T-helper 9 cell (primary cell): ENCODE data around the gene SPRED2.
"Not testable (repeated sequence)": the region's sequence is repeated elsewhere in the genome, so short reads cannot be mapped to it uniquely, and the experiment has no call there.

Experiments
- DNase-seq: peaks from one replicate; pipeline ENCODE4 v3.0.0-alpha.2; 2020

SPRED2 gene

DNA sequence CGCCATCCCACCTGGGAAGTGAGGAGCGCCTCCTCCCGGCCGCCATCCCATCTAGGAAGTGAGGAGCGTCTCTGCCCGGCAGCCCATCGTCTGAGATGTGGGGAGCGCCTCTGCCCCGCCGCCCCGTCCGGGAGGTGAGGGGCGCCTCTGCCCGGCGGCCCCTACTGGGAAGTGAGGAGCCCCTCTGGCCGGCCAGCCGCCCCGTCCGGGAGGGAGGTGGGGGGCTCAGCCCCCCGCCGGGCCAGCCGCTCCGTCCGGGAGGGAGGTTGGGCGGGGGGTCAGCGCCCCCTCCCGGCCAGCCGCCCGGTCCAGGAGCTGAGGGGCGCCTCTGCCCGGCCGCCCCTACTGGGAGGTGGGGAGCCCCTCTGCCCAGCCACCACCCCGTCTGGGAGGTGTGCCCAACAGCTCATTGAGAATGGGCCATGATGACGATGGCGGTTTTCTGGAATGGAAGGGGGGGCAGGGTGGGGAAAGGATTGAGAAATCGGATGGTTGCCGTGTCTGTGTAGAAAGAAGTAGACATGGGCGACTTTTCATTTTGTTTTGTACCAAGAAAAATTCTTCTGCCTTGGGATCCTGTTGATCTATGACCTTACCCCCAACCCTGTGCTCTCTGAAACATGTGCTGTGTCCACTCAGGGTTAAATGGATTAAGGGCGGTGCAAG, 93.4 kb downstream of the SPRED2 start:
- DNase-seq = not testable (repeated sequence)

DNA sequence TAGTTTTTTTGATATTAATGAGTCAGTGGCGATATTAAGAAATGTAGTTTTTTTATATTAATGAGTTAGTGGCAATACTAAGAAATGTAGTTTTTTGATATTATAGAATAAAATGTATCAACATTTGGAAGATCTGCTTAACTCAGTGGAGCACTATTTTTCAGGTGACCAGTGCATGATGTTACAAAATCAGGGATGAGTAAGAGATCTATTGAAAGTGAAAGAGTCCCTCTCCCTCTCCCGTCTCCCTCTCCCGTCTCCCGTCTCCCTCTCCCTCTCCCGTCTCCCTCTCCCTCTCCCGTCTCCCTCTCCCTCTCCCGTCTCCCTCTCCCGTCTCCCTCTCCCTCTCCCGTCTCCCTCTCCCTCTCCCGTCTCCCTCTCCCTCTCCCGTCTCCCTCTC, 94.5 kb downstream of the SPRED2 start:
- DNase-seq = not testable (repeated sequence)

DNA sequence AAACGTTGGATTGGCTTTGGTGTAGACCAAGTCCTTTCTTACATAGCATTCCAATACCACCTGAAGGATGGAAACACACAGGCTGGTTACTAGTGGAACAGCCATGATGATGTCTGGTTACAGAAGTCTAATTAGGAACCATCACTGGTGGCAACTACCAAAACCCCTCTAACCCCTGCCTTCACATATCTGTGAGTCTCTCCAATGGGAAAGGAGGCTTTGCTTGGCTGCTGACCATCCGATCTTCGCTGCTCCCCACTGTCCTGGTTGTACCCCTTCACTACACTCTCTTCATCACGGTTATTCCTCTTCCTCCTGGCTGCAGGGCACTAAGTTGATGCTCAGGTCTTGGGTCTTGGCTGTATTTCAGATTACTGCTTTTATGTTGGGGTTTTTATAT, 97.7 kb downstream of the SPRED2 start:
- no peak for DNase-seq

DNA sequence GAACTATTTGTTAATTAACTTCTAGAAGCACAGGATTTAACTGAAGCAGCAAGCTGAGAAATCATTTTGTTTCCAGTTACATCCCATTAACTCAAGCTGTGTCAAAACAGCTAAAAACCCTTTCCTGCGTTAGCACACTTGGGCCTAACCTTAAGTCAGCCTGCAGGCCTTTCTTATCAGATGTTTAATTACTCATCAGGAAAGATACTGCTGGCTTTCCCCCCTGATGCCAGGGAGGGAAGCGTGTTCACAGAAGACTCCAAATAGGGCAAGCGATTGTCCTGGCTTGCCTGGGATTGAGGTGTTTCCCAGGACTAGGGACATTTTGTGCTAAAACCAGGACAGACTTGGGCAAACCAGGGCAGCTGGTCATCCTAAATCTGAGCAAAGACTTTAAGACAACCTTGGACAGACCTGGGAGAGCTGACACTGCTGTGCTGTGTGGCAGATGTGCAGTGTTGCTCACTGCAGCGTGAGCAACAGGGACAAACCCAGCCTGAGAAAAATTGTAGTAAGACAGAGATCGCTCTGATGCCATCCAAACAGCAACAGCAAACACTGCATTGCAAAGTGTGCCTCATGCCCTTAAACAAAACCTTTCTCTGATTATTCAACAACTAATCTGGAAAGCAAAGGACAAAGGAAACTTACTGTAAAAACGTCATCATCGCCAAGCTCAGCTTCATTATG, 100.9 kb downstream of the SPRED2 start:
- DNase-seq = no peak

DNA sequence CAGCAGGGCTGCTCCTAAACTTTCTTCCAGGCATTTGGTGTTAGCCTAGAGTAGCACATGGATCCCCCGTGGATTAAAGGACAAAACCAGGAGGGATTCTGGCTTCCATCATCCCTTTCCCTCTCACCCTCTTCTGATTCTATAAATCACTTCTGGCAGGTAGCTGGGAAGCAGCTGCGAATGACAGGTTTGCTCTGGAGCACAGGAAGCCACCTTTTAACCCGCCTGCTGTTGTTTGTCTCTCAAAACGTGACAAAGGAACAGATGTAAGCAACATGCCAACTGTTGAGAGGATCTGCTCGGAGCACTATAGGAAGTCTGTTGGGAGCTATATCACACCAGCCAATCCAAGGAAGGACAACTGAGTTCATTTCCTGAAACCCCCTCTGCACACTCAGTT, 102.9 kb downstream of the SPRED2 start:
- no peak for DNase-seq

DNA sequence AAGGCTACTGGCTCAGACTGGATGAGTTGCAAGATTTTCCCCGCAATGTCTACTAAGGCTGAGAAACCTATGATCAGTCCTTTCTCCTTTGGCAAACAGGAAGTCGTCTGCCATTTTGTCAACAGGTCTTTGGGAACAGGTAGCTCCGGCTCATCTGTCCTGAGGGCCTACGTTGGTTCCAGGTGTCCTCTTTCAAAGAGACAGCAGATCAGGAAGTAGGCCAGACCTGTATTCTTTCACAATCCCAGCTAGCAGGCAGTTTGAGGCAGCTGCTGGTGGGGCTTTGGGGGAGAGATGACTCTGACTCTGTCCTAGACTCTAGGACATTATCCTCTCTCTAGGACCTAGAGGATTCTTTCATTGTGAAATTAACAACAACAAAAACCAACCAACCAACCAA, 106.1 kb downstream of the SPRED2 start:
- DNase-seq = no peak

DNA sequence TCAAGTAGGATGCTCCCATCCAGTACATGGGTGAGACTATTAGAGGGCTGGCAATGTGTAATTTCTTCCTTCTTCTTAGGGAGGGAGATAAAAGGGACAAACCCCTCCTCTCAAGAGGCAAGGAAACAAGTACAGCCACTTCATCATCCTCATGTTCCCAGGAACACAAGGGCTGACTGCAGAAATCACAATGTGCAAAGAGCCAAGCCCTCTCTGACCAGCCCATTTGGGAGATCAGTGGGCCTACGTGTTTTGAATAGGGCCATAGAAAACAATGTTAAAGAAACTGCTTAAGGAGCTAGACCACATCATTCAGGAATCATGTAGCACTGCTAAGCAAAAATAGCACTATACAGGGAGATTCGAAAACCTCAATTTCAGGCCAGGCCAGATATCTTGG, 107.3 kb downstream of the SPRED2 start:
- DNase-seq = no peak

DNA sequence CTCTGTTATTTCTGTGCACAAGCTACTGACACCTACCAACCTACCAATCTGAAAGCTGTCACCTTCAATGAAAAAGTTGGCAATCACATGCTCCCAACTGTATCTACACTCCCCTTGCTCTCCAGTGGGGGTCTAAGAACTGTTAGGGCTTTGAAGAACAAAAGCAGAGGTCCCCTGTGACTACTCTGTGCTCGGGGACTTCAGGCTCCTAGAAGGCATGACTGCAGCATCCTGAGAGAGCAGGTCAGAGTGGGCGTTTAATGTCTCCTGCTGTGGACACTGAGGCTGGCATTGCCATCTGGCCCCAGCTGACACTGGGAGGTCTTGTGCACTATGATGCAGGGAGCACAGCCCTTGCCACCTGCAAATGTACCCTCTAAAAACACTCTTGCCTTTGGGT, 111.5 kb downstream of the SPRED2 start:
- no peak for DNase-seq

DNA sequence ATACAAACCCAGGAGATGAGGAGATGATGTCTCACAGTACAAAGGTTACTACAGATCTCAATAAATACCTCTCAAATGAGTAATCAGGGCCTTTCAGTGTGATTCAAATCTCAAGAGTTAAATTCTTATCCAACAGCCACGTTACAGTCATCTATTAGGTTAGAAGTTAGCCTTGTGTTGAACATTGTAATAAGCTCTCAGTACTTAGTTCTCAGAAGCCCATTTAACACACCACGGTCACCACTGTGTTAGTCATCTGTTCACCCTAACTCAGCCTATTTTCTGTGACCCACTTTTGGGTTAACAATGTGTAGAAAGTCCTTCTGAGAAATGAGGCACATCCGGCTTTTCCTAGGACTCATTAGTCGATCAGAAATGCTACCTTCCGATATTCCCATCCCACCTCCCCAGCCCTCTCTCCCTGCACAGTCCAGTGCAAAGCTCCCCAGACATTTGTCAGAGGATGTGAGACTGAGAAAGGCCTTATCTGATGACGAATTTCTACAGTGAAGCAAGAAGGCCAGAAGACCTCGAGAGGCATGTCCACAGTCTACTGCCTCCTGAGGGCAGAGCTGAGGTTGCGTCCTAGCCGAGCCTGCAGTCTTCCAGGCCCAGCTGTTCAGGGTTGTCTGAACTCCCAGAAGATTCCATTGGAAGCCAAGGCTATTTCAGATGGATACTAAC, 112.2 kb downstream of the SPRED2 start:
- no peak for DNase-seq

DNA sequence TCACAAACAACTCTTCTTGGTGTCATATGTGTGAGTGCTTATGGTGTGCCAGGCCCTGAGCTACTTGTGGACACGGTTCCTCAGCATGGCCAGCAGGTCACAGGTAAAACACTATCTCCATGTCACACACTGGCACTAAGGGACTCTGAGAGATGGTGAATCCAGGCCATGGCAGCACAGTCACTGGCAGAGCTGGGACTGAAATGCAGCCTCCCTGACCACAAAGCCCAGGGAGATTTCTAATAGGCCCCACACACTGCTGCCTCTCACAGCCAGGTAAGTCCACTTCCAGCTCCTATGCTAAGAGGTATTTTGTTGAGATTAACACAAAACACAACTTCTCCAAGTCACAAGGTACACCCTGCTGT, 112.7 kb downstream of the SPRED2 start:
- DNase-seq = no peak

DNA sequence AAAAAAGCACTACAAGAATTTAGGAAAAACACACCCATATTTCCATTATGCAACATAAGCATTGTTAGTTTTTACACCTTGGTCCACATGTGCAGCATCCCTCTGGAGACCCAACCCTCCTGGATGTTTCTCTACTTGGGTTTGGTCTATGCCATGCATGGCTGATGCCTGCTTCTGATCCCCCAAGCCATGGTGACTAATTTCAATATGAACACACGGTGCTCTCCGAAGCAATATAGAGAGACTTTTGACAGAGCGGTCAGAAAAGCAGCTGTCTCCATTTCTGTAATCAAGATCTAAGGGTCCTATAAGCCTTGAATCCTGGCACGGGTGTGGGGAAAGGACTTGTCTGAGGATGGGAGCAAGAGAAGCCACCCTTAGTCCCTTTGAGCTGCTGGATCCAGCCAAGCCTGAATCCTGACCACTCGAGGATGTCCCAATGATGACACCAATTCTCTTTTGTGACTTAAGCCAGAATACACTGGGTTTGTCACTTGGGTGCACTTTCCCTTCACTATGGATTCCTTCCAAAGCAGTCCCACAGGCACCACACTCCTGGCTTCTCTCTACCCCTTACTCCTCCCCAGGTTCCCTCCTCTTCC, 113.2 kb downstream of the SPRED2 start:
- no peak for DNase-seq

DNA sequence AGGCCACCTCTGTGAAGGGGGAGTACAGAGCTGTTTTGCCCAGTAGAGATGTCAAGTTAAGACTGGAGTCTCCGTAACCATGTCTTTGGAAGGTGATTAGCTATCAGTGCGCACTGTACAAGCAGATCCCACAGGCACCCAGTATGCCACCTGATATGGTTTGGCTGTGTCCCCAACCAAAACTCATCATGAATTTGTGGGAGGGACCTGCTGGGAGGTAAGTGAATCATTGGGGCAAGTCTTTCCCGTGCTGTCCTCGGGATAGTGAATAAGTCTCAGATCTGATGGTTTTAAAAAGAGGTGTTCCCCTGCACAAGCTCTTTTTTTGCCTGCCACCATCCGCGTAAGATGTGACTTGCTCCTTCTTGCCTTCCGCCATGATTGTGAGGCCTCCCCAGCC, 114.6 kb downstream of the SPRED2 start:
- no peak for DNase-seq

DNA sequence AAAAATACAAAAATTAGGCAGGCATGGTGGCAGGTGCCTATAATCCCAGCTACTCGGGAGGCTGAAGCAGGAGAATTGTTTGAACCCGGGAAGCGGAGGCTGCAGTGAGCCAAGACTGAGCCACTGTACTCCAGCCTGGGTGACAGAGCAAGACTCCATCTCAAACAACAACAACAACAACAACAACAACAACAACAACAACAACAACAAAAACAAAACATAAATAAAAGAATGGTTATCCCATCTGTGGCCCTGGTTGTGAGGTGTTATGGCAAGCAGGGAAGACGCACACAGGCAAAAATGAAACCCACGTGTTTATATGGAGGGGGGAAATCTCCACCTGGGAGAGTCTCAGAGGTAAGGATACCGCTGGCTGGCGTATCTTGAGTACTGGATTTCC, 115.0 kb downstream of the SPRED2 start:
- not testable (repeated sequence) for DNase-seq

DNA sequence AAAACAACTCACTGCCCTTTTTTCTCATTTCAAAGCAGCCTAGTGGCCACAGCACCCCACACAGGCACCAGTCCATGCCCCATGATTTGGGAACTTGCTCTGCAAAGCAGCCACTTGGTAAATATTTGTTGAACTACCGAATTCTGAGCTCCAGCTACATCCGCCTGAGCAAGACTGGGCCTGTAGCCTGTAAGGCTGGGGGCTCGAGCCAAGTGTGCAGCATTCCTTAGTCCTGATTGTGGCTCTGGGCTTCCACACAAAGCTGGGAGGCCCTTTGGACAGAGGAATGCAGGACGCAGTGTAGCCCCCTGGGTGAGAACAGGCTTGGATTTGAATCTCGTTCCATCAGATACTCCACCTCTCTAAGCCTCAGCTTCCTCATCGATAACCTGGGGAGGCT, 116.3 kb downstream of the SPRED2 start:
- DNase-seq = no peak

DNA sequence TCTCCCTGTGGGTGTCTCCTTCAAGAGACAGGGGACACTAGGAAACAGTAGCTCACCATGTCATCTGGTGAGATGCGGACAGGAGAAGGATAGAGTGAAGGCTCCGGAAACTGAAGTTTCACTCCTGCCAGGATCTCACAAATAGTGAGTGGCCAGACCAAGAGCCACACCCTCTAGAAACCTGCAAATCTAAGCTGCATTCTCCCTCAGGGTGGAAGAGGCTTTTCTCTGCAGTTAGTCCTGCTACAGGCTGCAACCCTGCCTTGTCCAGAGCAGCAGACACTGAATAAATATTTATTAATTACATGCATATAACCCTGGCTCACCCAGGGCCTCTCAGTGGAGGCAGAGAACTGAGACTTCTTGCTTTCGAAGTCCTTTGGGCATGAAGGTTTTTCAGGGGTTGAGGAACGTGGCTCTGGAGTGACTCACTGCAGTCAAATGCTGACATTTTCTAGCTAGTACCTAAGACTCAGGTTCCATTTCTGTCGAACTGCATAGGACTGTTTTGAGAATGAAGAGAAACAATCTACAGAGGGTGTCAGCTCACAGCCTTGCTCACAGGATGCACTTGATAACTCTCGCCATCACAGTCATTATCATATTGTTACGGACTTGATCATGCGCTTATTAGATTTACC, 117.5 kb downstream of the SPRED2 start:
- DNase-seq = no peak

DNA sequence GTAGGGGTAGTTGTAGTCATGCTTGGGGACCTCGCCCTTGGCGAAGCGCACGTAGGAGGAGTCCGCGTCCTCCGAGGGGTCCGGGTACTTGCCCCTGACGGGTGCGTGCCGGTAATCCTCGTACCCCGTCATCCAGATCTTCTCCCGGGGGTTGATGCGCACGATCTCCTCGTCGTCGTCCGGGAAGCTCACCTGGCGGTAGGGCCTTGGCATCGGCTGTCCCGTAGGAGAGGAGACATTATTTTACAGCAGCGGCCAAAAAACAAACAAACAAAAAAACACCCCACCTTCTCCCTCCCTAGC, 118.5 kb downstream of the SPRED2 start:
- no peak for DNase-seq

DNA sequence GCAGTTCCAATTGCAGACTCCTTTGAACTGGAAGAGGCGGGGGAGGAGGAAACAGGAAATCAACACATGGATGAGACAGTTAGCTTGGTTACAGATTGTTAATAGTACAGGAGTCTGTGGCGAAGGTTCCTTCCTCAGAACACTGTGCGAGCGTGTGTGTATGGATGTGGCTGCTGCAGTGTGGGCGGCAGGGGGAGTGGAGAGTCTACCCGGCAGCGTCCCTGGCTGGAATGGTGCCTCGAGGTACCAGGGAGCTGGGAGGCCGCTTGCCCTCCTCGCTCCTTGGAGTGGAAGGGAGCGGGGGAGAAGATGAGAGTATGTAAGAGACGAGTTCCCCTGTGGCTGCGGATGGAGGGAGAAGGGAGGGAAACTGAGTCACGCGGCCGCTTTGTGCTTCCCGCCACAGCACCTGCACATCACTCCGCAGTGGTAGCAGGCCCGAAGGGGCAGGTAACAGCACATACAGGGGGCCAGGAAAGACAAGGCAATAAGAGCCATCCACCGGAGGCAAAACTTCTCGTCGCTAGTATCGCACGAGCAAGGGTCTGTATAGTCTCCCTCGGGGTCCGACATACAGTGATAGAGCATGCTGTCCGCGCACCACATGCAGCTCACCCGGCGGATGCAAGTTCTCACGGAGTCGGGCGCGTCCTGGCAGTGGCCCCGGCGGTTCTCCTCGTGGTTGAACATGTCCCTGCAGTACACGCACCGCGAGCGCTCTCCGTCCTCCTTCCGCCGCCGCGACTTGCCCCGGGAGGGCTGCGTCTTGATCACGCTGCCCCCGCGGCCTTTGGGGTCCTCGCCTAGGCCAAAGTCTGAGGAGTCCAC, 119.1 kb downstream of the SPRED2 start:
- DNase-seq = no peak

DNA sequence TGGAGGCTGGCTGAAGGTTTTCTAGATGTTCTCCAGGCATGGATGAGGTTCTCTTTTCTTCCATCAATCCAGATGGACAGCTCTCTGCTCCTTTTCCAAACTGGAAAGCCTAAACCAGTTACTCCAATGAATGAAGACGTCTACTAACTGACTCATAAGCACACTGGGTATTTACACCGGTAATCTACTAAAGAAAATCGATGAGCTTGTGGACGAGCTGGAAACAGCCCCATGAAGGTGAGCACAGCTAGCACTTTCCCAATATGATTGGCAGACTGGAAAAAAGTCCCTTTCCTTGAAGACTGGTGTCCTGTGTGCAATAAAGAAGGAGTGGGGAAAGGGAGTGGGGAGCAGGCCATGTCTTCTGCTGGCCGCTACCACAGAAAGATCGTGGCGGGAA, 120.8 kb downstream of the SPRED2 start:
- DNase-seq = no peak

DNA sequence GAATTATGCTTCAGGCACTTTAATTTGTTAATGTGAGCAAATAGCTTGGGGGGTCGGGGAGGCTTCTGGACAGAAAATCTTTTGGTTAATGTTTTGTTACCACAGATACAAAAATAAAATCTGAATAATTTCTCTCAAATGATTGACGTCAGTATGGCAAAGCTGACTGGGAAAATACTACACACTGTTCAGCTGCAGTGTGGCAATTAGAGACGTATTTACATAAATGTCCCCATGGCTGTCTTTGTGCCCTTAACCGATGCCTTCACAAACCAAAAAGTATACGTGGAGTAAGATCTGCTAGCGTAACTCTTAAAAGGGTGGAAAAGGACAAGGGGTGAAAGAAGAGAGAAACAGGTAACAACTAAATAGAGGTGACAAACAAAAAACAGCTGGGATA, 121.3 kb downstream of the SPRED2 start:
- no peak for DNase-seq

DNA sequence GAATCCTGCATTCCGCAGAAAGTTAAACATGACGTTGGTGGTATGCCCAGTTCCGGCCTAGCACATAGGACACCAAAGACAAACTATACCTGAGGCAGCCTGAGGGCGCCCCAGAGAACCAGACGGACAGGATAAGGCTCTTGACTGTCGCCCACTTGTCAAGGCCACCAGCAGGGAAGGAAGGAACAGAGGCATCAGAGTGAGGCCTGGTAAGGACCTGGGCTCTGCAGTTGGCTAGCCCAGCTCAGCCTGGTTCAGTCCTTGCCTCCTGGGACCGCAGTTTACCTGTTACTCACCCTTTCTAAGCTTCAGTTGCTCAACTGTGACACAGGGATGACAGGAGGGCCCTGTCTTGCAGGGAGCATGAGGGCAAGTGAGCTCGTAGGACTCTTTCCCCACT, 122.7 kb downstream of the SPRED2 start:
- DNase-seq = no peak

DNA sequence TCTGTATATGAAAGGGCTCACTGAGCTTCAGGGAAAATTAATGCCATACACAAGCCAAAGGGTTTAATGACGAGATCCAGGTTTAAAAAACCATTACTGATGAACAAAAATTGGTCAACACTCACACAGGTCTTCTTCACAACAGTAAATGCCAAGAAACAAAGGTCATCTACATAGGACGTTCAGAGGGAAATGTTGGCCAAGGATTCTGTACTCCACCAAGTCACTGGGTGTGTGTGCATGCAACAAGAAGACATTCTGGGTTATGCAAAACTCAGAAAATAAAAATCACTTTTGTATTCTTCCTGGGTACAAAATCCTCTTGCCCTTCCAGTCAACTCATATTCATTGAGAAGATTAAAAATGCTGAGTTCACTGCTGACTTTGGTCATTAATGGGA, 126.5 kb downstream of the SPRED2 start:
- DNase-seq = no peak
